ENCODE measurements around the gene PLB1. TPM values are rescaled to one million over a fixed set of nuclear protein-coding genes. Genes with fewer than 3 reads are reported as not detected.

Gene PLB1
- total RNA-seq, 1 donor from 2014 or later = 9.9 TPM

DNA sequence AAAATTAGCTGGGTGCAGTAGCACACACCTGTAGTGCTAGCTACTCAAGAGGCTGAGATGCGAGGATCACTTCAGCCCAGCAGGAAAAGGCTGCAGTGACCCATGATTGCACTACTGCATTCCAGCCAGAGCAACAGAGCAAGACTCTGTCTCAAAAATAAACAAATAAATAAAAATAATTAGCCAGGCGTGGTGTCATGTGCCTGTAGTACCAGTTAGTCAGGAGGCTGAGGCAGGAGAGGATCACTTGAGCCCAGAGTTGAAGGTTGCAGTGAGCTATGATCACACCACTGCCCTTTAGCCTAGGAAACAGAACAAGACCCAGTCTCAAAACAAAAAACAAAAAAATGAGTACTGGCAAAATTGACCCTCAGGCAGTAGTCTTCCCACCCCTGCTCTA is 193.9 kb downstream of the PLB1 start:
- DNase-seq (ENCODE audit: low spot score) = no peak

DNA sequence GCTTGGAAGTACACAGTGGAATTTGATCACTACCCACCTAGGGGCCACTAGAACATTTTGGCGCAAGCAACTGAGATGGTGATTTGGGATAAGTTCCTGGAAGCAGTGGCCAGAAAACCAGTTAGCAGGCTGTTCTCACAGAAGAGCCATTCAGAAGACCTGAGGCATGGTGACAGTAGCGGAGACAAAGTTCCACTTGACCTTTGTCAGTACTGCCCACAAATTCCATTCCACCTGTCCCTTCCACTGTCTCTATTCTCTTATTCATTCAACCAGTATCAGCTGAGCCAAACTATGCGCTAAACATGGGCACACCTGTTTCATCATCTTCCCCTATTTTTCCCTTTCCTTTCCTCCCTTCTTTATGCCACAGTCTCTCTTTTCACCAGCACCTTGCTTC is 196.6 kb downstream of the PLB1 start:
- no peak for DNase-seq (ENCODE audit: low spot score)

DNA sequence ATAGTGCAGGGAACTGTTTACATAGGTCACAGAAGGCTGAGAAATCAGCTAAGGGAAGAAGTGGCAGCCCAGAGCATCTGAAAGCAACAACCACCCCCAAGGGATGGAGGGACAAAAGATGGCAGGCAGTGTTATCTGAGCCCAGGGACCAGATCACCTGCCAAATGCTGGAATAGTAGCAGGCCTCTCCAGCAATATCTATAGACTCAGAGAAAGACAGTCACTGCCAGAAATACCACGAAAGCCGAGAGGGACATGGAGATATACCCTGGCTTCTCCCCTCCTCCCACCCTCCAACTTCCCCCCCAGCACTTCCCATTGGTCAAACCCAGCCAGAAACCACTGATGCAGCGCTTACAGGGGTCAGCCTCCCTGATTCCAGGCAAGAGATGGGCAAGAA is 197.4 kb downstream of the PLB1 start:
- DNase-seq (ENCODE audit: low spot score) = no peak

Other genes starting within 250 kb of the PLB1 start
- 259 TPM for gene FOSL2, start 103.2 kb upstream of the PLB1 start, total RNA-seq